Measurements from ENCODE around the gene CACNA1I.

- TF ChIP-seq, protein P1, sequence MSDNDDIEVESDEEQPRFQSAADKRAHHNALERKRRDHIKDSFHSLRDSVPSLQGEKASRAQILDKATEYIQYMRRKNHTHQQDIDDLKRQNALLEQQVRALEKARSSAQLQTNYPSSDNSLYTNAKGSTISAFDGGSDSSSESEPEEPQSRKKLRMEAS (CRISPR knock-in tag; IDR thresholded peaks at IDR 0.05) = no peak
- no peak for TF ChIP-seq SP1 (CRISPR knock-in tag; conservative IDR thresholded peaks at IDR 0.05)
- no peak for TF ChIP-seq CREB1 (CRISPR knock-in tag; IDR thresholded peaks at IDR 0.05)
These were observed 115.0 kb downstream of the CACNA1I start for GRCh38 chr22:39685336-39686177.
